ENCODE results near the gene SHISA6.
"Not testable (repeated sequence)": the region's sequence is repeated elsewhere in the genome, so short reads cannot be mapped to it uniquely, and the experiment has no call there.

The SHISA6 gene

DNA sequence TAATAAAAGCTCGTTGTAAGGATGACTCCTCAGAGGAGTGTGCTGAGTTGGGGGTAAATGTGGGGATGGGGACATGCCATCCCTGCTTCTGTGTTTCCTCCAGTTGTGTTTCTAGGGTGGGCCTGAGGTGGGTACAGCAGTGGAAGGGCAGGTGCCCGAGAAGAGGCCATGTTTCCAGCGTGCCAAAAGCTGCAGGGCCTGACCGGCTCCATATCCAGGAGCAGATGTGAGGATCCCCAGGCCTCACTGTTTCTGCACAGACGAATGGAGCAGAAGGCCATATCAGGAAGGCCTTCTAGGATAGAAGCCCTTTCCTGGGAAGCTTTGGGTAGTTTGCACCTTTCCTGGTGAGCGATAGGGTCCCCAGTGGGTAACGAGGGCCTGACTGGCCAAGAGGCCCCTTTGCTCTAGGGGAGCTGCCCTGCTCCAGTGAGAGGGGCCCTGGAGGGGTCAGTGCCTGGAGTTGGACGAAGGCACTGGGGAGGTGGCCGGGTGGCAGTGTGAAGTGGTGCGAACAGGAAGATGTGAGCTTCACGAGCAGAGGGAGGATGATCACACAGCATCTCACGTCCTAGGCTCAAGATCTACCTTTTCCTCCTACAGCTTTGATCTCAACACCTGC is 62.9 kb downstream of the SHISA6 start:
- no peak for DNase-seq

DNA sequence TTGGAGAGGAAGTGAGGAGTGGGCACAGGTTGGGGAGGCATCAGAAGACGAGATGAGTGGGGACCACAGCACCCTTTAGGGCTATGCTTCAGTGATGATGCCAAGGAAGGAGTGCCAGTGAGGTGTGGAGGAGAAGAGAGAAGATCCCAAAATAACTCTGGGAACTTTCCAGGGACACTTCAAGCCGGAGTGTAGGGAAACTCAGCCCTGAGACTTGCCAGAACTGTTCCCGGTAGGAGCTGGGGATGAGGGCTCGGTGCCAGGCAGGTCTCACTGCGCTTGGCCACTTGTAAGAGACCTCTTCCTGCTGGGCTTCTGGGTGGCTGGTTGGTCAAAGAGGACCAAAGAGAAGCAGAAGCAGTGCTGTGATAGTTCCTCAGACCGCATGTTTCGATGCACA is 63.6 kb downstream of the SHISA6 start:
- DNase-seq = no peak

DNA sequence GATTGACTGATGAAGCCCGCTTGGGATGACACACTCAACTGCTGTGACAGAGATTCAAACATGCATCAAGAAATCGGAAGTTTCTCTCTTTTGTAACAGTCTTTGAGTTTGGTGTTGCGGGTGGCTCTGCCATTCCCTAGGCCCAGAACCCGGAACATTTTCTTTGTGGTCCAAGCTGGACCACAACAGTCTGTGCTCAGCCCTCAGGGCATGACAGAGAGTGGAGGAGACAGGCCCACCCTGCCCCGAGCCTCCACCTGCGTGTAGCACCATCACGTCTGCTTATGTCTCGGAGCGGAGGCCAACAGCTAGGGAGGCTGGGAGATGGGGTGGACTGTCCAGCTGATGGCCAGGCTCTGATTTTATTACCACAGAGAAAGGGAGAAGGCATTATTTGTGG is 64.5 kb downstream of the SHISA6 start:
- DNase-seq = no peak

DNA sequence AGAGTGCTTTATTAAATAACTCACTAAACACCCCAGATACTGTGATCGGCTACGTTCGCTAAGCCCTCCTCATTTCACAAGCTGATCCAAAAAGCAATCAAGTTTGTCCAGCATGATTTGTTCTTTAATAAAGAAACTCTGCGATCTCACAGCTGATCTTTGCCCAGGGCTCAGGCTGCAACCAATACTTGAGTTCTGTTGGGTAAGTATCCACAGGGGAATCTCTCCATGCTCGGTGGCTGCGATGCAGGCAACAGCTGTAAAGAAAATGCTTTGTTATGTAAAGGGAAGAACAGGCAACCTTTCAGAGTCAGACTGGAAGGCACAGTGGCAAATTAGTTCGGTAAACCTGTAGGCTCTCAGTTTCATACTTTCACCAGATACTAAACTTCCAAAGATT is 67.5 kb downstream of the SHISA6 start:
- DNase-seq = no peak

DNA sequence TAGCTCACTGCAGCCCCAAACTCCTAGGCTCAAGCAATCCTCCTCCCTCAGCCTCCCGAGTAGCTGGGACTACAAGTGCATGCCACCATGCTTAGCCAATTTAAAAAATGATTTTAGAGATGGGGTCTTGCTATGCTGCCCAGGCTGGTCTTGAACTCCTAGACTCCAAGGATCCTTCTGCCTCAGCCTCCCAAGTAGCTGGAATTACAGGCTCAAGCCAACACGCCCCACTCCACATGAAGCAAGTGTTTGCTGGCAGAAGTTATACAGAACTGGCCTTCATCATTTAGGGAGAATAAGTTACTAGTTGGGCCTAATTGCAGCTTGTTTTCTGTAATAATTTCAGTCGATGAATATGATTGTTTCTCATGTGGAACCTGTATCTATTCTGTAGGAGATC is 68.0 kb downstream of the SHISA6 start:
- no peak for DNase-seq

DNA sequence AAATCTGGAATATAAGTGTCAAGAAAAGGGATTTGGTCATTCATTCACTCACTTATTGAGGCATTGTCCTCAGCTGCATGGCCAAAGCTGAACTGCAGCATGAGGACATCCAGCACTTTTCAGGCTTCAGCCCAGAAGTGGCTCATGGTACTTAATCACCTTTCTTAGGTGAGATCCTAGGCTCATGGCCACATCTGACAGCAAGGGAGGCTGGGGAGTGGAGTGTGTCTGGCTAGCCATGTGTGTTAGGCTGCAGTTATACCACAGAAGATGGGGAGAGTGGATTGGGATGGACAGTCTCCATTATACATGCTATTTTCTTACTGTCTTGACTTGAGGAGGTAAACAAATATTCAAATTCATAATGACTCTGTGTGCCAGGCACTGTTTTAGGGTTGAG is 68.8 kb downstream of the SHISA6 start:
- DNase-seq = no peak

DNA sequence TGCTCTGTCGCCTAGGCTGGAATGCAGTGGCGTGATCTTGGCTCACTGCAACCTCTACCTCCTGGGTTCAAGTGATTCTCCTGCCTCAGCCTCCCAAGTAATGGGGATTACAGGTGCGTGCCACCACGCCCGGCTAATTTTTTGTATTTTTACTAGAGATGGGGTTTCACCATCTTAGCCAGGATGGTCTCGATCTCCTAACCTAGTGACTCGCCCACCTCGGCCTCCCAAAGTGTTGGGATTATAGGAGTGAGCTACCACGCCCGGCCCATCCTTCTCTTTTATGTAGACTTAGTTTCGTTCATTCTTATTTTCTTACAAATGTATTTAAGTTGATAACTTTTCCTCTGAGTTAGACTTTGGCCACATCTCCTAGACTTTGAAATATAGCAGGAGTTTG is 75.4 kb downstream of the SHISA6 start:
- DNase-seq = not testable (repeated sequence)

DNA sequence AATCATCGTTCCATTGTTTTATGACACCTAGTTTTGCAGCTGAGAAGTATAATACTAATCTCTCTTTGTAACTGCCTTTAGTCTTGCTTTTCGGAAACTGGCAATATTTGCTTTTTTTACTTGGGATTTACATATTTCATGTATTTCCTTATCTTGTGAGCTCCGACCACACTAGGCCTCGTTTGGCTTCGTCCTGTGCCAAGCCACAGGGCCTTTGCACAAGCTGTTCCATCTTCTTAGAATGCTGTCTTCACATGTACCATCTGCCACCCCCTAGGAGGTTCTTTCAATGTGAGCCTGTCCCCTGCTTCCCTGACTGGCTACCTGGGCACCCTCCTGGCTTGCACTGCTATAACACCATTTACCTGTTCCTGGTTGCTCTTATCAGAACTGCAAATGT is 77.2 kb downstream of the SHISA6 start:
- DNase-seq = no peak

DNA sequence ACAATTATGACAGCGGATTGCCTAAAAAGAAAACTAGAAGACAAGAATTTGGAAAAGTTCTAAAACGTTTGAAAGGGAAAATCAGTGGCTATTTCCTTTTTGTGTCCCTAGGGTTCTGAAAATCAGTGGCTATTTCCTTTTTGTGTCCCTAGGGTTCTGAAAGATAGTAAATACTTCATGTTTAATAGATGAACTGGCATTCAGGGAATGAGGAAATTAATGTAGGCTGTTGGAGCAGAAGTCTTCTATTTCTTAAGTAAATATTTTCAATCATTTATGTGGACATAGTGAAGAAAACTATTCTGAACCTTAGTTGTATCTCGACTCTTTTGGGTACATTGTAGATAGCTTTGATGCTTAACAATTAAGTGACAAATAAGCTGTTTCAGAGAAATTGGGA is 78.9 kb downstream of the SHISA6 start:
- DNase-seq = no peak

DNA sequence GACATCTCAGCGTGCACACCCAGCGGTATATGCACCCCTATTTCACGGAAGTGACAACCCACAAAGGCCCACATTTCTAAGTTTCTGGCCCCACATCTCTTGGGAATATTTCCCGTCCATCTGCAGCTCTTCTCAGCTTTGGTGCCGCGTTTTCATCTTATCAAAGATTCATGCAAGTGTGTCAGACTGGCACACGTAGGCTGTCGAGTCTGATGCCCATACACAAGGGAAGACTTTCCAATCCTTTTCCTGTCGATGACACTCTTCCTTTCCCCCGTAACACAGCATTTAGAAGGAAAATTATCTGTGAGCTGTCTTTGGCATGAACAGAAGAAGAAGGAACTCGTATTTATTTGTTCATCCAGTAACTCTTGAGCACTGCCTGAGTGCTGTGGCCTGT is 83.0 kb downstream of the SHISA6 start:
- no peak for DNase-seq

DNA sequence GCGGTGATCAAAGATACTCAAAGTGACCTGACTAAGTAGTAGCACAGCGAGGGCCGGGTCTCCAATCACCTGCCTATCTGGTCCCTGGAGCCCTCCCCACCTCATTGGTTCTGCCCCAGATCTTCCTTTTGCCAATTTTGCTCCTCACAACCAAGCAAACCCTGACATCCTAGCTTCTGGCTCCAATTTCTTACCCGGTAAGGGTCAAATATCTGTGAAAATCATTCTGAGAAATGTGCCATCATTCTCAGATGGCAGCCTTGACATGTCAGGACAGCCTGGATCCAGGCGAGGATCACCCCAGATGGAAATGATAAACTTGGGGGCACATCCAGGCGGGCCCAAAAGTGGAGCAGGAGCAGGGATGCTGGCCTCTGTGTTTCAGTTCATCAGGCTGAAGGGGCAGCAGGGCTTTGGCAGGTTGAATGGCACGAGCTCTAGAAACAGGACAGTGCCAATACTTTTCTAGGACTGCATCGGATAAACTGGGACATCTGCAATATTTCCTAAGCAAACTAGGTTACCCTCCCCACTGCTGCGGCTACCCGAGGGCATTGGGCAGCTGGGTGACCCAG is 83.9 kb downstream of the SHISA6 start:
- no peak for DNase-seq

DNA sequence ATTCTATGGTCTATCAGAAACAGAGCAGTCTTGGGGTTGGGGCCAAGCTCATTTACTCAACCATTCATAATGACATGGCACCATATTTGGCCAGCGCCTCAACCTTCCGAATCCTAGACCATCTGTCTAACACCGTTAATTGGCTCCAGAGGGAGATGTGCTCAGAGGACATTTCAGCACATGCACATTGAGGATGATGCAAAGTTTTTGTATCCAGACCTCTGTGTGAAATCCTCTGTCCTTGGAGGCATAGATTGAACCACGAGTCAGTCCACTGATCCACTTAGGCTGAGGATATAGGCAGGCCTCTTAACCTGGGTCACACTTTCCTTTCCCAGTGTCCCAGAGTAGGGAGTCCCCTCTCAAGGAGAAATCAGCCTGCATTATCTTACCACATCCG is 85.5 kb downstream of the SHISA6 start:
- DNase-seq = no peak

DNA sequence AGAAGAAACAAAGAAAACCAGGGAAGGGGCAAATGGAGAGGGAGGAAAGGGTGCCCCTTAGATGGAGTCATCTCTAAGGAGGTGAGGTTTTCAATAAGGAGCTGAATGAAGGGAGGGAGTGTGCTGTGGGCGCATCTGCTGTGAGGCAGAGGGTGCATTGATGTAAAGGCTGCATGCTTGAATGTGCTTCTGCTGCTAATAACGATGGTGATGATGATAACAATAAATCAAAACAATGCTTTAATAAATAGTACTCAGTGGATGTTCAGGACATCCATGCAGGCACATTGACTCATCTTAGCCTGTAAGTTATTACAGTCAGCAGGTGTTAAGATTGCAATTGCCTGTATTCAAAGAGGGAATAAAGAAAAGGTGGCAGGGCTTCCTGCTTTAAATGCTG is 87.8 kb downstream of the SHISA6 start:
- no peak for DNase-seq

DNA sequence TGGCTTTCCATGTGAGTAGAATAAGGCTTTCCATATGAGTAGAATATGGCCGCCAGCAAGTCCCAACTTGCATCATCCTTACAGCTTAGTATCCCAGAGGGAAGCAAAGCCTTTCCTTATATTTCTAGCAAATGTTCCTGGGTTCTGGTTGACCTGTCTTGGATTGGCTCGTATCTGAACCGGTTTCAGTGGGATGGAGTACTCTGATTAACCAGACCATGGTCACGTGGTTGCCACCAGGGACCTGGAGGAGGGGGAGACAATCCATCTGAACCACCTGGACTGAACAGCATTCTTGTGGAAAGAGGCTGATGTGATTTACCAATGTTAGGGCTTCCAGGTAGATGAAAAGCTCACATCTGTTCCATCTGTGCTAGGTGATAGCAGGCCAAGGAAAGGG is 89.0 kb downstream of the SHISA6 start:
- DNase-seq = no peak

DNA sequence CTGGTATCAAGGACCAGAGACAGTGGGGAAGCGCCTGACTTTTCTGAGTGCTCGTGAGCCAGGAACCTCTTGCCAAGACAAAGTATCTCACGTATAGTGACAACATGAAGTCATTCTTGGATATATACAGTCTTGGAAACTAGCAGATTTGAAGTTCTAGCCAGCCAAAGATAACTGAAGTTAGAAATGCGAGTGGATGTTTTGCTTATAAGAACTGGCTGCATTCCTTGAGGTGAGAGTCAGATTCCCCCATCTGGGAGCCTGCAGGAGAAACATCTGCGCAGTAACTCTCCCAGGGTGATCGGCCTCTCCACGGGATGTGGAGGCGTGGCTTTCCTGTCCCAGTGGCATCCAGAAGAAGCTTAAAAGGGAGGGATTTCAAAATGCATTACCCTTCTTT is 89.8 kb downstream of the SHISA6 start:
- DNase-seq = no peak

DNA sequence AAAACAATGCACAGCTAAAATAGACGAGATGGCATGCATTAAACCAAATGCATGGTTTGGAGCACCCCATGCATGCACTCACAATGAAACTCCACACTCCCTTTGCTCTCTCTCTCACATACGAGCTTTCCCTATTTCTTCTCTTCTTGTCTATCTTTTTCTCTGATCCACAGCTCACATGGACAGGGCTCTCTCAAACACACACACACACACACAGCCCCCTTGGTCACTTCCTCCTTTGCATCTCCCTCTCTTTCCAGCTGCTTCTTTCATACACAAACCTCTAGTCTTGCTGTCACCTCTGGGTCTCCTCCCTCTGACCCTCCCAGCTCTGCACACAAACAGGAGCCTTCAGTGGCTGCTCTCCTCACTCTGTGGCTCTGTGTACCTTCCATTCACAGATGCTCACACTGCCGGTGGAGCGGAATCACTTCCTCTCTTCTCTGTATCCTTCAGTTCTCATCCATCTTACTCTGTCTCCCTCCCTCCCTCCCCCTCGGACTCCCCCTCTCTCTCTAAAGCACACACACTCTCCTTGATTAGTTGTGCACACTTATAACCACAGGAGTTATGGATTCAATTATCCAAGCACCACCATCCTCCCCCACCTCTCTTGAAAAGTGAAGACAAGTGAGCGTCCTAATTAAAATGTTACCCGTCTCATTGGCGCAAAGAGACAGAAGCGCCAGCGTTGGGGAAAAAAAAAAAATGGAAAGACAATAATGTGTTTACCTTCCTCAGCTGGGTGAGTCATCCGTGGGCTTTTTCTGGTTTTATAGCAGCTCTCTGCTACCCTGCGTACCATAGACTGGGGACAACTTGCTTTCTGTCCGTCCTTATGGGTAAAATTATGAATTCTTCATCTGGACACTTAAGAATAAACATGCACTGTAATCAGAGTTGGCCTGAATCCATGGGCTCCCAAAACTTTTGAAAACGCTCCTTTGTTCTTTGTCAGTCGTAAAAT is 90.8 kb downstream of the SHISA6 start:
- DNase-seq = no peak

DNA sequence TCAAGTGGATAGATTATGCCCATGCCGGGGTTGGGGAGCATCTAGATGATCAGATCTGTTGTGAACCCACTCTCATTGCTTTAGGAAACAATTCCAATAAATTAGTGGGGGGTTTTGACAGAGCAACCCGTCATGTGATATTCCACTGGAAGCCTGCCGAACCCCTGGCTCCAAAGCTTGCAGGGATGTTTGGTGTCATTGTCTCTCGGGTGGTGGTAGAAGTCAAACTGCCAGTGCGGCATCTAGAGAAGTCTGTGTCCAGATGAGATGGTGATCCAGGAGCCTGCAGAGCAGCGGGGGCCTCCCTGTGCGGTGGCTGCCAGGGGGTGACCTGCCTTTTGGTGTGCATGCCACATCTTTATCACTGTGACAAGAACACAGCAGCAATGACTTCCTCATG is 91.7 kb downstream of the SHISA6 start:
- DNase-seq = no peak

DNA sequence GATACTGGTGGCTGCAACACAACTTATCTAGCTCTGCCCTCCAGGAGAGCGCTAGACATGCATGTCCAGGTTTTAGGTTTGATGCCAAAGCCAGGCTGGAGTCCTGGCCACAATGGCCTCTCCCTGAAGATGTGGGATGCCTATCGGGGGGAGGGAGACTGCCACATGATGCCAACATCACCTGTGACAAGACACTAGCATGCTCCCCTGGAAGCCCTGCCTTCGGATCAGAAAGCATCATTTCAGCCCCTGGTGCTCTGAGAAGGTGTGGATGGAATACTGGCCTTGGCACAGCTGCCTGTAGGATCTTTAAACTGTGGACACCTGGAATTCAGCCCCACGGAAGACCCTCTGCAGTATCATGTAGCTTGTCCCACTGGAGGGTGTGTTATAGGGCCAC is 93.5 kb downstream of the SHISA6 start:
- DNase-seq = no peak

DNA sequence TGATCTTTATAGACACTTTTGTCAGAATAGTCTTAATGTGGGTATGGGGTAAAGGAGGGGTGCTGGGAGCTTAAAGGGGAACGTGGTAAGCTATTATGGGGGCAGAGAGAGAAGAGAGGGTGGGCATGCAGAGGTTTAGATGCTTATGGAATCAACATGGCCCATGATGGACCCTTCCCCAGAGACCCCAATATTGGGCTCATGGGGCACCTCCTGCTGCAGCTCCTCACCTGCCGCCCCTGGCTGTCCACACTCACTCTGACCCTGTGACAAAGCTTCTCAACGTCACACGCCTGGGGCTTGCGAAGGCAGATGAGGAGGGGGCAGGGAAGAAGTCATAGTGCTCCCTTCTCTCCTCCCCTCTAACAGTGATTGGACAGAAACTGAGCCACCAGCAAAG is 95.3 kb downstream of the SHISA6 start:
- DNase-seq = no peak

DNA sequence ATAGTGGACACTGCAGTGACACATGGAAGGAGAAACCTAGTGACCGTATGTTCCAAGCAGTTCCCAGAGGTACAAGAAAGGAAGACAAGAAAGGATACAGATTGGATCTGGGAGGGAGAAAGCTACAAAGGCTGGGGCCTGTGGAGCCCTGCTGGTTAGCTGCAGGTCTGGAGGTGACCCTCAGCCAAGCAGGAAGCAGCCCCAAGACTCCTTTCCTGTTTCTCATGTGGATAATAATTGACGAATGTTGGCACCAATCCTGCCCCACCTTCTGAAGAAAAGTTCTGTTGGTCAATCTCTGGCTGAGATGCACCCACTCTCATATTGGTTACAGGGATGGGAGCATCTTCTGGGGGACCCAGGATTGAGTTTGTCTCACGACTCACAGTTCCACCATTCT is 99.8 kb downstream of the SHISA6 start:
- no peak for DNase-seq

DNA sequence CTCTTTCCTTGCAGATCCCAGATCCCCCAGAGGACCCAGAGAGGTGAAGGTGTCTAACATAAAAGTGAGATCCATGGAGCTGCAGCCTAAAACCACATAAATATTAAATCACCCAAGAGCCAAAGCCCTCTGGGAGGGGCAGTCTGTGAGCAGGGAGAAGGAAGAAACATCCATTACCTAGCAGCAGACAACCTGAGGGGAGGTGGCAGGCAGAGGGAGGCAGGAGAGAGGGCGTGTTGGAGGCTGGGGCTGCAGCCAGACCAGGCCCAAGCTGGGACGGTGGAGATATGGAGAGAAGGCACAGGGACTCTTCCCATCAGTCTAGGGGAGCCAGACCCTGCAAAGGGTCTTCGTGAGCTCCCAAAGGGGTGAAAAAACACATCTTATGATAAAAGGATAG is 101.1 kb downstream of the SHISA6 start:
- DNase-seq = no peak

DNA sequence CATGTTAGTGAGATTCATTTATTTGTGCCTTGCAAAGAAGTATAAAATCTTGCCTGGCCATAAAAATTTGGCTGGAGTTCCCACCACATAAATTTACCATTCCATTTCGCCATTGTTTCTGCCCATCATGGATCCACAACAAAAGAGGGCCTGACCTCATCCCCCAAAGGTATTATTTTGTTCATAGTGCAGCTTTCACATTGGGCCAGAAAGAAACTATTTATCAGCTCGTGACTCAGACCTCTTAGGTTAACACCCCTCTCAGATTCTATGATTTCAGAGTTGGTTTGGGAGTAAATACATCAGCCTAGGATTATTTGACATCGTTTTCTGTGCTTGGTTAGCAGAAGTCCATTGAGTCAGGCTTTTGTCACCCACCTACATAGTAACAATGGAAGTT is 108.1 kb downstream of the SHISA6 start:
- no peak for DNase-seq

DNA sequence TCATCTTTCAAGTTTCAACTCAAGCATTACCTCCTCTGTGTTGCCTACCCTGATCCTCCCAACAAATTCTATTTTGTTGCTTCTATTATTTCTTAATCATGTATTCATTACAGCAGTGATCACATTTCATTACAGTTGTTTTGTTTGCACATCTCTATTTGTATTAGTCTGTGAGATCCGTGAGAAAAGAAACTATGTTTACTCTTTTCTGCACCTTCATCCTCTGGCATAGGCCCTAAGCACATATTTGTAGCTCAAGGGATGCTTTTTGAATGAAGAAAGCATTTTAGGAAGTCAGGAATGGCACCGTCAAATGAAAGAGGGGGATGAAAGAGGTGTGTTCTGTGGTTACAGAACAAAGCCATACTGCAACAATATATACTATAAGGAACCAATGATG is 110.5 kb downstream of the SHISA6 start:
- no peak for DNase-seq

DNA sequence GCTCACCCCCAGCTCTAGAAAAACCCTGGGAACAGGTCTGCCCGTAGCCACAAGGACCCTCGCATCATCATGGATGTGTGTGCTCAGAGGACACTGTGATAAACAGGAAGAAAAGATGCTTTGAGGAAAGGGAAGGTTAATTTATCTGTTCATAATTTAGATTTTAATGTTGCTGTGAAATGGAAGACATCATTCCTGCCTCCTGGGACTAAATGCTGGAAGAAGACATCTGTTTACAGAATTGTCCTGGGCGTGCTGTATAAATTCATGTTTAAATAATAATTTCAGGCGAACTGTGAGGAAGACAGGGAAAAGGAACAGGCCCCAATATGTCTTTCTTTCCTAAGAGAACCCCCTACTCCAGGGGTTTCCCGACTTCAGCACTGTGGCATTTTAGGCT is 112.6 kb downstream of the SHISA6 start:
- DNase-seq = no peak

All from stimulated activated CD4-positive, alpha-beta T cell treated with anti-CD3 and anti-CD28 coated beads, Interleukin-1b, Interleukin-23, amount 100 ng/mL, for 48 hours (primary cell).